HCT116 (cell line): ENCODE data around the gene KLK1.

Experiments used
- CTCF ChIP-seq, 3 experiments: fragments of 200-600 bp in 1 of 3; sonication (generic) in 1 of 3; IDR thresholded peaks in 2 of 3; conservative IDR thresholded peaks in 1 of 3; 2 replicates each; pipeline ENCODE4 v1.5.1; 2012 to 2017; ENCODE audit warnings: low read depth in 2 of 3, low read length in 2 of 3, antibody characterized with exemption in 1 of 3, borderline replicate concordance in 1 of 3, control low read depth in 1 of 3, mild to moderate bottlenecking in 1 of 3, mixed read lengths in 1 of 3, mixed run types in 1 of 3, moderate library complexity in 1 of 3; ENCODE audit not compliant: insufficient read depth in 1 of 3
- FOSL1 ChIP-seq: IDR thresholded peaks from 2 replicates; pipeline ENCODE4 v1.6.1; 2012; ENCODE audit warnings: low read depth
- POLR2A ChIP-seq: IDR thresholded peaks from 2 replicates; pipeline ENCODE4 v1.7.0; 2011; ENCODE audit warnings: borderline replicate concordance; ENCODE audit not compliant: insufficient read depth, insufficient read length; ENCODE audit errors: extremely low read depth
- ZFX ChIP-seq: fragments of 450-650 bp; IDR thresholded peaks from 2 replicates; pipeline ENCODE4 v1.6.1; 2017
- TF ChIP-seq, protein P1 (sequence below): IDR thresholded peaks from 2 replicates; pipeline ENCODE4 v1.6.1; 2012; ENCODE audit warnings: low read depth
- TF ChIP-seq, protein P2 (sequence below): IDR thresholded peaks from 2 replicates; pipeline ENCODE4 v1.6.1; 2012

DNA sequence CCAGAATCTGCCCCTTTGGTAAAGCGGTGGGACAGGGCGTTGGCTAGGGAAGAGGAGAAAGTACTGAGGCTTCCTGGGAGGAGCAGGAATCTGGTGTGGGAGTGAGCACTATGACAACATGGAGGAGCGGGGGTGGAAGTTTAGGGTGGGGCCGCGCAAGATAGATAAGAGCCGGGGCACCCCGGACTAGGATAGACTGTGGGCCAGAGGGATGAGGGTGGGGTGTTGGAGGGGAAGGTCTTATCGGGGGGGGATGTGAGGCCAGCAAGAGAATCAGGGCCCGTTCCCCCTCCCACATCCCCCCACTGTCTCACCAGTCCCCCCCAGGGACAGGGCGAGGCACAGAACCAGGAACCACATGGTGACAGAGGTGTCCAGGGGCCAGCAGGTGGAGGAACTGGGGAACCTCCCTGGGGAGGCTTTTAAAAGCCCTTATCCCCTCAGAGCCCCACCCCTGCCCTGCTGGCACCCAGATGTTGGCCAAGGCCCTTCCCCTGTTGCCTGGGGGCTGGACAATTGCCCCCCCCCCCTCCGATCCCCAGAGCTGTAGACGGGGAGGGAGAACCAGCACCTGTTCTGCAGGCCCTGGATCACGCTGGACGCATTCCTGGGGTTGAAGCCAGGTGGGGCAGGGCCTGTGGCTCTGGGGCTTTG is at the start of gene KLK1:
- TF ChIP-seq, protein P1, sequence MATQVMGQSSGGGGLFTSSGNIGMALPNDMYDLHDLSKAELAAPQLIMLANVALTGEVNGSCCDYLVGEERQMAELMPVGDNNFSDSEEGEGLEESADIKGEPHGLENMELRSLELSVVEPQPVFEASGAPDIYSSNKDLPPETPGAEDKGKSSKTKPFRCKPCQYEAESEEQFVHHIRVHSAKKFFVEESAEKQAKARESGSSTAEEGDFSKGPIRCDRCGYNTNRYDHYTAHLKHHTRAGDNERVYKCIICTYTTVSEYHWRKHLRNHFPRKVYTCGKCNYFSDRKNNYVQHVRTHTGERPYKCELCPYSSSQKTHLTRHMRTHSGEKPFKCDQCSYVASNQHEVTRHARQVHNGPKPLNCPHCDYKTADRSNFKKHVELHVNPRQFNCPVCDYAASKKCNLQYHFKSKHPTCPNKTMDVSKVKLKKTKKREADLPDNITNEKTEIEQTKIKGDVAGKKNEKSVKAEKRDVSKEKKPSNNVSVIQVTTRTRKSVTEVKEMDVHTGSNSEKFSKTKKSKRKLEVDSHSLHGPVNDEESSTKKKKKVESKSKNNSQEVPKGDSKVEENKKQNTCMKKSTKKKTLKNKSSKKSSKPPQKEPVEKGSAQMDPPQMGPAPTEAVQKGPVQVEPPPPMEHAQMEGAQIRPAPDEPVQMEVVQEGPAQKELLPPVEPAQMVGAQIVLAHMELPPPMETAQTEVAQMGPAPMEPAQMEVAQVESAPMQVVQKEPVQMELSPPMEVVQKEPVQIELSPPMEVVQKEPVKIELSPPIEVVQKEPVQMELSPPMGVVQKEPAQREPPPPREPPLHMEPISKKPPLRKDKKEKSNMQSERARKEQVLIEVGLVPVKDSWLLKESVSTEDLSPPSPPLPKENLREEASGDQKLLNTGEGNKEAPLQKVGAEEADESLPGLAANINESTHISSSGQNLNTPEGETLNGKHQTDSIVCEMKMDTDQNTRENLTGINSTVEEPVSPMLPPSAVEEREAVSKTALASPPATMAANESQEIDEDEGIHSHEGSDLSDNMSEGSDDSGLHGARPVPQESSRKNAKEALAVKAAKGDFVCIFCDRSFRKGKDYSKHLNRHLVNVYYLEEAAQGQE, result no peak
- no peak for TF ChIP-seq CTCF (IDR thresholded peaks at IDR 0.05 in 2 of 3, conservative IDR thresholded peaks at IDR 0.05 in 1 of 3; ENCODE audit: borderline replicate concordance in 1 of 3, insufficient read depth in 1 of 3, low read depth in 2 of 3, low read length in 2 of 3)
- TF ChIP-seq ZFX, result no peak
- no peak for TF ChIP-seq POLR2A
- TF ChIP-seq, protein P2, sequence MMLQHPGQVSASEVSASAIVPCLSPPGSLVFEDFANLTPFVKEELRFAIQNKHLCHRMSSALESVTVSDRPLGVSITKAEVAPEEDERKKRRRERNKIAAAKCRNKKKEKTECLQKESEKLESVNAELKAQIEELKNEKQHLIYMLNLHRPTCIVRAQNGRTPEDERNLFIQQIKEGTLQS, result no peak
- no peak for TF ChIP-seq FOSL1
